Raji (cell line): Measurements from ENCODE around the gene PDE9A.

Experiments used
- POLR2A ChIP-seq: IDR thresholded peaks from 2 replicates; pipeline ENCODE4 v1.6.1; 2011; ENCODE audit warnings: low read depth, low read length, control low read depth; ENCODE audit not compliant: insufficient read depth

Gene PDE9A

GRCh38 chr21:42619841-42620240 lies 33.6 kb upstream of the PDE9A start:
- TF ChIP-seq POLR2A = no peak

GRCh38 chr21:42621166-42621818 lies 32.1 kb upstream of the PDE9A start:
- no peak for TF ChIP-seq POLR2A

GRCh38 chr21:42621819-42622177 lies 31.6 kb upstream of the PDE9A start:
- no peak for TF ChIP-seq POLR2A

- TF ChIP-seq POLR2A = no peak
Measured at GRCh38 chr21:42622284-42622683, 31.1 kb upstream of the PDE9A start.

GRCh38 chr21:42623694-42624093 lies 29.7 kb upstream of the PDE9A start:
- no peak for TF ChIP-seq POLR2A

- TF ChIP-seq POLR2A = no peak
Measured at GRCh38 chr21:42624095-42624790, 29.2 kb upstream of the PDE9A start.

GRCh38 chr21:42624936-42625335 lies 28.5 kb upstream of the PDE9A start:
- TF ChIP-seq POLR2A = no peak

- no peak for TF ChIP-seq POLR2A
Measured at GRCh38 chr21:42626171-42626570, 27.2 kb upstream of the PDE9A start.

GRCh38 chr21:42627527-42628289 lies 25.7 kb upstream of the PDE9A start:
- no peak for TF ChIP-seq POLR2A

GRCh38 chr21:42629933-42630589 lies 23.4 kb upstream of the PDE9A start:
- TF ChIP-seq POLR2A = no peak

- TF ChIP-seq POLR2A = no peak
Measured at GRCh38 chr21:42630626-42631025, 22.8 kb upstream of the PDE9A start.

GRCh38 chr21:42631142-42631541 lies 22.3 kb upstream of the PDE9A start:
- no peak for TF ChIP-seq POLR2A

GRCh38 chr21:42632336-42632751 lies 21.1 kb upstream of the PDE9A start:
- no peak for TF ChIP-seq POLR2A

GRCh38 chr21:42632771-42633690 lies 20.4 kb upstream of the PDE9A start:
- no peak for TF ChIP-seq POLR2A
